OCI-LY3 (cell line): ENCODE results near the gene REEP6.

Experiments
- CTCF ChIP-seq: fragments of 200-600, 300-600 bp; sonication (generic); IDR thresholded peaks from 2 replicates; pipeline ENCODE4 v1.5.1; 2014; ENCODE audit warnings: antibody characterized with exemption, low read length, low read depth
- EZH2phosphoT487 ChIP-seq: fragments of 200-600 bp; shearing (Covaris generic); IDR thresholded peaks from 2 replicates; pipeline ENCODE4 v1.6.1; 2018; ENCODE audit warnings: antibody characterized with exemption, mixed run types, low read depth

- TF ChIP-seq EZH2phosphoT487 (no peak), CTCF (no peak)
These were observed at the start of gene REEP6 for GRCh38 chr19:1491114-1491848.
